NCI-H146 treated with DMSO at 0.1 percent for 48 hours (cell line): ENCODE results near the gene EPHA4.

ENCODE experiments used
- DNase-seq: peaks from one replicate; lab custom pipeline; 2025; ENCODE audit not compliant: unreplicated experiment; lab: John Stamatoyannopoulos, UW

The EPHA4 gene

DNA sequence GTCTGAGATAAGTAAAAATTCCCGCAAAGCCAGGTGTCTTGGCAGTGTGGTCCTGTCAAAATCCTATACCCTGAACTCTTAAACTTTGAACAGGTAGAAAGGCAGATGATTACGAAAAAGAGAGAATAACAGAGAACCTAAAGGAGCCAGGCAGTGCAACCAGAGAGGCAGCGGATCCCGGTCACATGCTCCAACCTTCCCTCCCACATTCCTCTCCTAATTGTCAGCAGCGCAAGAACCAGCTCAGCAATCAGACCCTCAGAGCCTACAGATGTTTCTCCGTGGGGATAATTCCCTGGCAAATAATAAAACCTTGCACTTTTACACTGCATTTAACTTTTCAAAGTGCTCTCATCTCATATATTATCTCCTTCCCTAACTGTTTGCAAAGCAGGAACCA, 124.8 kb downstream of the EPHA4 start:
- DNase-seq, result no peak

GRCh38 chr2:221446140-221446539, 126.0 kb downstream of the EPHA4 start:
- DNase-seq, result no peak

DNA sequence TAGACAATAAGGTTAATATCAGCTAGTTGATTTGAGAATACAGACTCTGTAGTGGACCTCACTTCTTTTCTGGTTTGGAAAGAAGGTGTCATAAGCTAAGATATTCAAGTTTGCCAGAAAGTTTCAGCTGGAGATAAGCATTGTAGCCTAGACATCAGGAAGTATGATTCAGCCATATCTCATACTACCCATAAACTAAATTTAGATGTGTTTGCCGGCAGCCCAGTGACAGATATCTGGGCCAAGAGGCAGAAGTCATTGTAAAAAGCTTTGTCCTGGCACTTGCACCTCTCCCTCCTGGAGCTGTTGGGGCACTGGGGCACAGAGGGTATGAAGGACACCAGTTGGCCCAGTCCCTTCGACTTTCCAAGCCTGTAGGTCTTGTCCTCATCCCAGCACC, 128.0 kb downstream of the EPHA4 start:
- DNase-seq, result no peak

DNA sequence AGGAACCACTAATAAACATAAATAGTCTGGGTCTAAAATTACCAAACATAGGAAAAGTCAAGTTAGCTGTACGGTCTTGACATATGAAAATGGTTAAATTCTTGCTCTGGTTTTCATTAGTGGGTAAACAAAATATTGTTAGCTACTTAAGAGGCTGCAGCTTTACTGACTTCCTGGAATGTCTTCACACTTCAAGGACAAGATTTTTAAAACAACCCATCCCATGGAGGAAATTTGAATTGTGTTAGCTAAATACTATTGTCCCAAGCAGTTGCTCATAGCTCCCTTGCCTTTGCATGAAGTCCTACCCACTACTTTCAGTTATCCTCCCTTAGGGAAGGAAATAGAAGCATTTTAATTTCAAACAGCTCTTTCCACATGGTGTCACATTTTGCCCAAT, 128.5 kb downstream of the EPHA4 start:
- no peak for DNase-seq

DNA sequence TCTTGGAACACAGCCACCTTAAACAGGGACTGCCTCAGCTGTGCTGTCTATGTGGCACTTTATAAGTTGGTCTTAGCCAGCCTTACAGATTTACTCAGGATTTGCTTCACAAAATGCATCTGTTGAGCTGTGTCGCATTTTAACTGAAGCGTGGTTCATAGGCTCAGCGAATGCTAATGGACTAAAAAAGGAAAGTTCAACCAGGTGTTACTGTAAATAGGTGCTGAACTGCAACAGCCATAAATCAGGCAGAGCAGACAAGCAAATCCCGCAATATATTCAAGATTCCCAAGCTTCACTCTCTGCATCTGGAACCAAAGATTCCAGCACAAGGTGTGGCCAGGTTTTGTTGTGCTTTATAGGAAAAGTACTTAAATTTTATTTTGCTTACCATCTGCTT, 130.0 kb downstream of the EPHA4 start:
- no peak for DNase-seq

- DNase-seq, result no peak
These were observed 132.2 kb downstream of the EPHA4 start for GRCh38 chr2:221439761-221440479.

GRCh38 chr2:221437056-221437455, 135.0 kb downstream of the EPHA4 start:
- no peak for DNase-seq

DNA sequence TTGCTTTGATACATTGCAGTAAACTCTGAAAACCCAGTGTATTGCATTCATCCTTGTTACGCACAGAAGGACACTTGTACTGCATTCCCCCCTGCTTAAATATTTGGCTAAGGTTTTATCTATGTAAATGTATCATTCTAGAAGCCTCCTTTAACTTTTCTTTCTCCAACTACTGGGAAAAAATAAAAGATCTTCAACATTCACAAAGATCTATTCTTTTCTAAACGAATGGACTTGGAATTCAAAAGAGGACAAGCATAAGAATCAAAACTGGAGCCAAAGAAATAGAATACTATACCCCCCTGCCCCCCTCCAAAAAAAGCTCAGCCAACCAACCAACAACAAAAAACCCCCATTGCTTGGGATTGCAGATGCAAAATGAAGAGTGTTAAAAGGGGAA, 136.9 kb downstream of the EPHA4 start:
- DNase-seq, result no peak

DNA sequence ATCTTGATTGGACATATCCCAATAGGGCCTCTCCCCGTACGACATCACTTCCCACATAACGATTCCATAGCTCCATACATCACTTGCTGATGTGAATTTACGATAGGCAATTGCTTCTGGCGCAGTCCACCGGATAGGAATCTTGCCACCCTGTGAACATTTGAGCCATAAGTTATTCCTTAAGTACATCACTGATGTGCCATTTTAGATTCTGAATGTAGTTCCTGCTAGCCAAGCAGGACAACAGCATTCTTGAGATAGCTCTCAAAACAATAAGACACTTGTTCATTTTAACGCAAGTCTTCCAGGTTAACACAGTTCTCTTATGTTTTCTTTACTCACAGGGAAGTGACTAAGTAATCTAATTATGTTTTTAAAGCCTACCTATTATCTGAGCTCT, 138.0 kb downstream of the EPHA4 start:
- DNase-seq, result no peak

GRCh38 chr2:221431477-221431876, 140.6 kb downstream of the EPHA4 start:
- peak; percentile 90 for DNase-seq

GRCh38 chr2:221429741-221430491, 142.2 kb downstream of the EPHA4 start:
- no peak for DNase-seq

GRCh38 chr2:221428896-221429295, 143.2 kb downstream of the EPHA4 start:
- no peak for DNase-seq

DNA sequence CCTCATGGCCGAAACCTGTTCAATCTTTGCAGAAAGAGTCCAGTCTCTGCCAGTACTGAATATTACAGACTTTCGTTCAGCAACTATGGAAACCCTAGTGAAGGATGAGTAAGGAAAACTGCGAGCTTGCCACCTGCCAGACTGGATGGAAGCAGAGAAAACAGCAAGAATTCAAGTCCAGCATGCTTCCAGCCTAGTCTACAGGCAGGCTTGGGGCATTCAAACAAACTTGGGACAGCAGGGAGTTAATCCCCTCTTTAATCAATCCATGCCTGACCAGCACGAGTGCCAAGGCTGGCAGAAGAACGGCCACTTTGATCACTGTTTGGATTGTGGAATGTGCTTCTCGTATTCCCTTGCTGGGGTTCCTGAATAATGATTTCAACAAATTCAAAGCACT, 145.2 kb downstream of the EPHA4 start:
- DNase-seq, result no peak

DNA sequence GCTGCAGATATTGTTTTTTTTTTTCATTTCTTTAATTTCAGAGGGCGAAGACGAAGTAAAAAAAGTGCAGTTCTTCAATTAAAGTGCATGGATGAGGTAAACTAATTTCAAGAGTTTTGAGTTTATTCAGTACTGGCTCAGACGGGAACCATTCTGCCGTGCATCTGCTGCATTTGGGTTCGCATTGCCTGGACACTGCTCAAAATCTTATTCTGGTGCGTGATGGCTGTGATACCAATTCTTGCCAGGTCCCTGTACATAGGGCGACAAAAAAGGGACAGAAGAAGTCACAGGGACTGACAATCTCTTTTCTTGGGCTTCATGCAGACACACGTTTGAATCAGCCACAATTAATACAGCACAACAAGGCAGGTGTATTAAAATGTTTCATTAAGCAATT, 146.2 kb downstream of the EPHA4 start:
- no peak for DNase-seq

- no peak for DNase-seq
These were observed 146.8 kb downstream of the EPHA4 start for GRCh38 chr2:221425353-221425752.

- DNase-seq, result no peak
These were observed 148.8 kb downstream of the EPHA4 start for GRCh38 chr2:221423210-221423804.

GRCh38 chr2:221422516-221423209, 149.4 kb downstream of the EPHA4 start:
- DNase-seq, result no peak

DNA sequence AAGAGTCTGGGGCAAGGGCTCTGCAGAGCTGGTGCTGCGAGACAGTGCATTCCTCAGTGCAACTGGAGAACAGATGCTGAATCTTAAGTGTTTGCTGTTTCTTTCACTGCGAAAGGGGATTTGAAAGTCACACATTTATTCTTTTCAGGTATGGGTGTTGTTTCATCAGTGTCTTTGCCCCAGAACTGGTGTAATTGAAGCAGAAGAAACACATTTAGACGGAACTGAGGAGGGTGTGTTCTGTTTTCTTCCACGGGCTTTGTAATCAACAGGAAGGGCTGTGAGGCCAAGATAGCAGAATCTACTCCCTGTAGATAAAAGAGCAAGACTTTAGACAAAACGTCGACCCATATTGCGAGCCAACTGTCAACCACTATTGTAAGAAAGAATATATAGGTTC, 151.9 kb downstream of the EPHA4 start:
- no peak for DNase-seq

- no peak for DNase-seq
These were observed 156.3 kb downstream of the EPHA4 start for GRCh38 chr2:221415789-221416188.

GRCh38 chr2:221412978-221413377, 159.1 kb downstream of the EPHA4 start:
- no peak for DNase-seq

- DNase-seq, result no peak
These were observed 161.6 kb downstream of the EPHA4 start for GRCh38 chr2:221410487-221410886.

- no peak for DNase-seq
These were observed 164.3 kb downstream of the EPHA4 start for GRCh38 chr2:221407765-221408164.
